ENCODE measurements around the gene PICK1.

The PICK1 gene

DNA sequence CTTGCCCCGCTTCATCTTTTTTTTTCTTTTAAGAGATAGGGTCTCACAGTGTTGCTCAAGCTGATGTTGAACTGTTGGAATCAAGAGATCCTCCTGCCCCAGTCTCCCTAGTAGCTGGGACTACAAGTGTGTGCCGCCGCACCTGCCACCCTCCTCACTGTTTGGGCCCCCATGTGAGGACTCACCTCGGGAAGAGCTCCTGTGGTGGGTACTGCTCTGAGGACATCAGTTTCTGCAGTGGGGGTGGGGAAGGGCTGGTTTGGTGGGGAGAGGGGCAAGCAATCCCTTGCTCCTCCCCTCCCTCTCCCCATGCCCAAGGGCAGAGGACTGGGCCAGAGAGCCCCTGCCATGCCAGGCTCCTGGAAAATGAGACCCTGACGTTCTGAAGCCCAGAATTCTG is 28.3 kb downstream of the PICK1 start:
- DNase-seq (ENCODE audit: low read depth in 1 of 2, low spot score in 1 of 2), result no peak
- in situ Hi-C loops (cut with HindIII; ENCODE audit: low pct_unique_long_range_greater_than_20kb, low sequenced_read_pairs), result no loop called here
- no peak for TF ChIP-seq JUND (IDR thresholded peaks at IDR 0.05; ENCODE audit: low read depth)

DNA sequence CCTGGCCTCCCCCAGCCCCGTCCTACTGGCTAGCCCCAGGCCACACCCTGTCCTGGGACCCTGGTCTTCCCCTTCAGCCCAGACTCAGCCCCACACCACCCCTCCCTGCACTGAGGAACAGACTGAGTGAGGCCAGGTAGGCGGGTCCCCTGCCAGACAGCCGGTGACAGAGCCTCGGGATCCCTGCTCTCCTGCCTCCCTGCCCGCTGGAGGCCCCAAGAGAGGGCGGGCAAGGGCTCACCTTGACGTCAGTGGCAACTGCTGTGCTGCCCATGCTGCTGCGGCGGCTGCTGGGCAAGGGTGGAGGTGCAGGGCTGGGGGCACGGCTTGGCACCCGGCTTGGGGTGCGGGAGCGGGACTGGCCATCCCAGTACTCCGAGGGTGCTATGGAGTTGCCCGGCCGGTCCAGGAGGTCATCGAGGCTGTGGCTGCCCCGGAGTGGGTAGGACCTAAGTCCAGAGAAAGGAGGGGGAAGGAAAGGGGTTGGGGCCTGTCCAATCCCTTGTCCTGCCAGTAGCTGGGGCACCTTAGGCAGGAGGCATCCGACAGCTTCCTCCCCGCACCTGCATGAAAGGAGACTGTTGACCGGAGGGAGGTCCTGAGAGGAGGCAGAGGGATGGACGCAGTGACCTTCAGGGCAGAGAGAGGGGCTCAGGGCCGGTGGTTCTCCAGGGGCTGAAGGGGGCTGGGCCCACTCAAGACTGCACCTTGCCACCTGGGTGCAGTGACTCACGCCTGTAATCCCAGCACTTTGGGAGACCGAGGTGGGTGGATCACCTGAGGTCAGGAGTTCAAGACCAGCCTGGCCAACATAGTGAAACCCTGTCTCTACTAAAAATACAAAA is 29.0 kb downstream of the PICK1 start:
- in situ Hi-C loops (cut with HindIII; ENCODE audit: low pct_unique_long_range_greater_than_20kb, low sequenced_read_pairs), result no loop called here
- TF ChIP-seq JUND (IDR thresholded peaks at IDR 0.05; ENCODE audit: low read depth), result no peak
- DNase-seq (ENCODE audit: low read depth in 1 of 2, low spot score in 1 of 2), result no peak

- in situ Hi-C loops (cut with HindIII; ENCODE audit: low pct_unique_long_range_greater_than_20kb, low sequenced_read_pairs), result no loop called here
- no peak for DNase-seq (ENCODE audit: low read depth in 1 of 2, low spot score in 1 of 2)
- TF ChIP-seq JUND (IDR thresholded peaks at IDR 0.05; ENCODE audit: low read depth), result no peak
Observed at GRCh38 chr22:38086942-38087341, 29.7 kb downstream of the PICK1 start.

- in situ Hi-C loops (cut with HindIII; ENCODE audit: low pct_unique_long_range_greater_than_20kb, low sequenced_read_pairs), result no loop called here
Observed at GRCh38 chr22:38087855-38088254, 30.7 kb downstream of the PICK1 start.

GRCh38 chr22:38088629-38089473 is 31.6 kb downstream of the PICK1 start:
- in situ Hi-C loops (cut with HindIII; ENCODE audit: low pct_unique_long_range_greater_than_20kb, low sequenced_read_pairs), result no loop called here
- no peak for TF ChIP-seq JUND (IDR thresholded peaks at IDR 0.05; ENCODE audit: low read depth)
- no peak for DNase-seq (ENCODE audit: low read depth in 1 of 2, low spot score in 1 of 2)

More at GRCh38 chr22:38087855-38088254, 30.7 kb downstream of the PICK1 start:
- no peak for DNase-seq (ENCODE audit: low read depth in 1 of 2, low spot score in 1 of 2)
- TF ChIP-seq JUND (IDR thresholded peaks at IDR 0.05; ENCODE audit: low read depth), result no peak

DNA sequence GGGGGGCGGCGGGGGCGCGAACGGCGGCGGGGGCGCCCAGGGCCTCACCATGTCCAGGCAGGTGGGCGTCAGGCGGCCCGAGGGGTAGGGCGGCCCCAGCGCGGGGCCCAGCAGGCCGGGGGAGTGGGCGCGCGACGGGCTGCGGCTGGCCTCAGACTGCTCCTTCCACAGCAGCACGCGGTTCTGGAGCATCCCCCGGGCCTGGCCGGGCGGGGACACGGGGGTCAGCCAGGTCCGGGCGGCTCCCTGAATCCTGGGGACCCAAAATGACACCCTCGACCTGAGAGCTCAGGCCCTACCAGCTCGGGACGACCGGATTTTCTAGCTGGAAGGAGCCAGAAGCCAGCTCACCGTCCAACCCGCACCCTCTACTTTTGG is 32.3 kb downstream of the PICK1 start:
- in situ Hi-C loops (cut with HindIII; ENCODE audit: low pct_unique_long_range_greater_than_20kb, low sequenced_read_pairs), result no loop called here
- no peak for TF ChIP-seq JUND (IDR thresholded peaks at IDR 0.05; ENCODE audit: low read depth)
- DNase-seq (ENCODE audit: low read depth in 1 of 2, low spot score in 1 of 2), result no peak

DNA sequence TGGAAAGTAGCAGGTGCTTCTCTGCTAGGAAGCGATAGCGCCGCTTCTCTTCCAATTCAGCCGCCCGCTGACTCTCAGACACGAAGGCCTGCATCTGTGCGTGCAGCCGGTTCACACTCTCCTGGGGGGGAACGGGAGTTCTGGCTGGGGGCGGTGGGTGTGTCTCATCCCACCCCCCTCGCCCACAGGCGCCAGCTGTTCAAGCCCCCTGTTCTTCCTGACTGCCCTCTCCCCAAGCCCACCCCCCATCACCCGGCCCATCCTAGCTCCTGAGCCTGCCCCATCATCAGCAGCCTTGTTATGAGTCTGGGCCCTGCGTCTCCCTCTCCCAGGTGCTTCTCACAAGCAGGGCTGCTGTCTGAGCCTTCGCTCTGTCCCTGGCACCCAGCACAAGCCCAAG is 39.9 kb downstream of the PICK1 start:
- no peak for DNase-seq (ENCODE audit: low read depth in 1 of 2, low spot score in 1 of 2)
- no peak for TF ChIP-seq JUND (IDR thresholded peaks at IDR 0.05; ENCODE audit: low read depth)
- in situ Hi-C loops (cut with HindIII; ENCODE audit: low pct_unique_long_range_greater_than_20kb, low sequenced_read_pairs), result no loop called here

- in situ Hi-C loops (cut with HindIII; ENCODE audit: low pct_unique_long_range_greater_than_20kb, low sequenced_read_pairs), result no loop called here
- TF ChIP-seq JUND (IDR thresholded peaks at IDR 0.05; ENCODE audit: low read depth), result no peak
- DNase-seq (ENCODE audit: low read depth in 1 of 2, low spot score in 1 of 2), result no peak
Observed at GRCh38 chr22:38097557-38098409, 40.6 kb downstream of the PICK1 start.

DNA sequence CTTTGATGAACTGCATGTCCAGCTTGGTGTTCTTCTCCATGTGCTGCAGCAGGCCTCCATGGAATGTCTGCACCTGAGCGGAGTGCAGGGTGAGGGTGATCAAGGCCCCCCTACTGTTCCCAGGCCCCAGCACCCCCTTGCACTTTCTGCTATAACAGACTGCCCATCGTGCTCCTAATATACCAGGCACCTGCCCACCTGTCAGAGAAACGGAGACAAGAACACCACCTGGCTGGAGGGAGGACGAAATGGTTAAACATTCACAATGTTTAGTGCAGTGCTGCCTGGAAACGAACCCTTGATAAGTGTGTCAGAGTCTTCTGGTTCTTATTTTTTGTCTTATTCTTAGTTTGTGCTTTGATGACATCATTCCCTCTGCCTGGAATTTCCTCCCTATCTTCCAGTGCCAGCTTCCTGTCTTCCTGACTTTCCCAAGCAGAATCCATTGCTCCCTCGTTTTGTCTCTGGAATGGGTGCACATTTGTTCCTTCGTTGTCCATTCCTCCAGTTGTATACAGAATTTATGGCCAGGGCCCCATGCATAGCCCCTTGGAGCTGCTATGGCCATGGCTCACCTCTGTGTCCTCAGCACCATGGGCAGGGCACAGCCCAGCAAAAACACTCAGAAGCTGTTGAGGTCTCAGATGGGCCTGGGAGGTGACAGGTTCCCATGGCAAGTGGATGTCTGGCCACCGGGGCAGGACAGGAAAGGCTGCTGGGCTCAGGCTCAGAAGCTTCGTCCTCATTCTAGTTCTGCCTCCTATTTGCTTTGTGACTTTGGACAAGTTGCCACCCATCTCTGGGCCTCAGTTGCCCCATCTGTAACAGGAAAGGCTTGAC is 41.4 kb downstream of the PICK1 start:
- in situ Hi-C loops (cut with HindIII; ENCODE audit: low pct_unique_long_range_greater_than_20kb, low sequenced_read_pairs), result no loop called here
- no peak for TF ChIP-seq JUND (IDR thresholded peaks at IDR 0.05; ENCODE audit: low read depth)
- DNase-seq (ENCODE audit: low read depth in 1 of 2, low spot score in 1 of 2), result no peak

DNA sequence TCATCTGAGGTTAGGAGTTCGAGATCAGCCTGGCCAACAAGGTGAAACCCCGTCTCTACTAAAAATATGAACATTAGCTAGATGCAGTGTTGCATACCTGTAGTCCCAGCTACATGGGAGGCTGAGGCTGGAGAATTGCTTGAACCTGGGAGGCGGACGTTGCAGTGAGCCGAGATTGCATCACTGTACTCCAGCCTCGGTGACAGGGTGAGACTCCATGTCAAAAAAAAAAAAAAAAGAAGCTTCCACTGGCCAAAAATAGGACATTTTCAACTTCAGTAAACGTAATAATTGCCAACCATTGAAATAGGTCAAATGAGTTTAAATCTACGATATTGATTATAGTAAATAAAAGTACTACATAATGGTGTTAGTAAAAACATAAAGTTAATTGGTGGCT is 46.4 kb downstream of the PICK1 start:
- no peak for DNase-seq (ENCODE audit: low read depth in 1 of 2, low spot score in 1 of 2)
- in situ Hi-C loops (cut with HindIII; ENCODE audit: low pct_unique_long_range_greater_than_20kb, low sequenced_read_pairs), result no loop called here
- no peak for TF ChIP-seq JUND (IDR thresholded peaks at IDR 0.05; ENCODE audit: low read depth)

GRCh38 chr22:38104084-38104483 is 46.9 kb downstream of the PICK1 start:
- in situ Hi-C loops (cut with HindIII; ENCODE audit: low pct_unique_long_range_greater_than_20kb, low sequenced_read_pairs), result no loop called here
- no peak for DNase-seq (ENCODE audit: low read depth in 1 of 2, low spot score in 1 of 2)
- TF ChIP-seq JUND (IDR thresholded peaks at IDR 0.05; ENCODE audit: low read depth), result no peak
